LNCaP clone FGC (cell line): Measurements from ENCODE around the gene TMEM182.
A peak's percentile ranks its signal among the peaks of the same experiment; 100 is the strongest.

Source experiments
- DNase-seq: peaks from one replicate; pipeline ENCODE4 v3.0.0-alpha.2; 2011; ENCODE audit warnings: low read depth
- H3K4me3 ChIP-seq: 2 replicates; pipeline ENCODE4 v1.5.1; 2011; ENCODE audit warnings: mild to moderate bottlenecking, low read depth, low read length, control low read depth
- CTCF ChIP-seq: IDR thresholded peaks from 2 replicates; pipeline ENCODE4 v1.5.1; 2012; ENCODE audit warnings: mild to moderate bottlenecking; ENCODE audit not compliant: control insufficient read depth, insufficient read depth; ENCODE audit errors: extremely low read depth

The TMEM182 gene

DNA sequence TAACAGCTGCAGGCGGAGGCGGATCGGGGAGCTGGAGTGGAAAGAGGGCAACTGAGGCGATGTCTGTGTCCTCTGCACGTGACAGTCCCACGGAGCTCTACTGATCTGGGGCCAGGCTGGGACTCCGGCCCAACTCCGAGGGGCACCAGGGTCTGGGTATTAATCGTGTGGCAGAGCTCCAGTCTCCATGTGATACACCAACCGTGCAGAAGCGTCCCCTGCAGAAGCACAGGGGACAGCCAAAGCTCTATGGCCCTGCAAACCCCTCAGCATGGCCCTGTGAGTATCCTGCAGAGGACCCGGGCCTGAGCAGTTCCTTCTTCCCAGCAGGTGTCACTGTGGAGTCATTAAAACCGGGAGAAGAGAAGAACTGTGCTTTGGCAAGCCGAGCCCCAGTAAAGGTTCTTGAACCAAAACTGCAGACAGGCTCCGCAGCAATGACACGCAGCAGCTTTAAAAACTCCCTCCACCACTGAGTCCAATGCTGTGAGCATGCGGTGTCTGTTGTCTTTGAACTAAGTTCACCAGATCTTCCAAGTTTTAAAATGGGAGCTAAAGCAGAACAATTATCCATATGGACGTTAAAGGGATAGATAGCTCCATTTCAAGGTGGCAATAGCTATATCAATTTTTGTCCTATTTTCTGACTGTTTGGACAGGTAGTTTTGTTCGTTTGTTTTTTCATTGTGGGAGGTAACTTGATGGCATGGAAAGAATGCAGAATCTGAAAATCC lies 79.4 kb downstream of the TMEM182 start:
- DNase-seq = peak; percentile 13
- no peak overlapping the region for H3K4me3 ChIP-seq
- TF ChIP-seq CTCF = peak; percentile 64

GRCh38 chr2:102843764-102844443 lies 82.1 kb downstream of the TMEM182 start:
- no peak for TF ChIP-seq CTCF
- DNase-seq = no peak
- no peak overlapping the region for H3K4me3 ChIP-seq

- no peak overlapping the region for H3K4me3 ChIP-seq
- TF ChIP-seq CTCF = no peak
Observed at GRCh38 chr2:102844911-102845310, 83.1 kb downstream of the TMEM182 start.

GRCh38 chr2:102848366-102848839 lies 86.6 kb downstream of the TMEM182 start:
- TF ChIP-seq CTCF = no peak
- no peak overlapping the region for H3K4me3 ChIP-seq
- no peak for DNase-seq

More at GRCh38 chr2:102844911-102845310, 83.1 kb downstream of the TMEM182 start:
- no peak for DNase-seq

GRCh38 chr2:102850888-102851287 lies 89.1 kb downstream of the TMEM182 start:
- no peak for TF ChIP-seq CTCF
- H3K4me3 ChIP-seq = no peak overlapping the region
- DNase-seq = no peak

DNA sequence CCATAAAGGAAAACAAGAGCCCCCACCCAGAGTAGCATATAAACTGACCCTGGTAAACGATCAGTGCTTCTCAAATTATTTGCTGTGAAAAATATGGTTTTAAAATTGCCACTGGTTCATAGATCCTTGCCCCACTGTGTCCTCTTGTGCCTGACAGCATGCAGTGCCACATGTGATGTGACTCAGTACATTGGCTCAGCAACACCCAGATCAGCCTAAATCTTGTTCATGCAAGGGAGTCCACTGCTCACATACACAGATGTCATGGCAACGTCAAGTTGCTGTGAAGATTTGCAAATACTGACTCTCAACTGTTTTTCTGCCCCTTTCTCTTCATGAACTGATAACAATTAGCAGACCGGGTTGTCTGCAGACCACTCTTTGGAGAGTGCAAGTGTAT lies 91.0 kb downstream of the TMEM182 start:
- no peak overlapping the region for H3K4me3 ChIP-seq
- no peak for DNase-seq
- TF ChIP-seq CTCF = no peak
